Measurements from ENCODE around the gene ATP8B1.
"Not testable (repeated sequence)": the region's sequence is repeated elsewhere in the genome, so short reads cannot be mapped to it uniquely, and the experiment has no call there.

The ATP8B1 gene

DNA sequence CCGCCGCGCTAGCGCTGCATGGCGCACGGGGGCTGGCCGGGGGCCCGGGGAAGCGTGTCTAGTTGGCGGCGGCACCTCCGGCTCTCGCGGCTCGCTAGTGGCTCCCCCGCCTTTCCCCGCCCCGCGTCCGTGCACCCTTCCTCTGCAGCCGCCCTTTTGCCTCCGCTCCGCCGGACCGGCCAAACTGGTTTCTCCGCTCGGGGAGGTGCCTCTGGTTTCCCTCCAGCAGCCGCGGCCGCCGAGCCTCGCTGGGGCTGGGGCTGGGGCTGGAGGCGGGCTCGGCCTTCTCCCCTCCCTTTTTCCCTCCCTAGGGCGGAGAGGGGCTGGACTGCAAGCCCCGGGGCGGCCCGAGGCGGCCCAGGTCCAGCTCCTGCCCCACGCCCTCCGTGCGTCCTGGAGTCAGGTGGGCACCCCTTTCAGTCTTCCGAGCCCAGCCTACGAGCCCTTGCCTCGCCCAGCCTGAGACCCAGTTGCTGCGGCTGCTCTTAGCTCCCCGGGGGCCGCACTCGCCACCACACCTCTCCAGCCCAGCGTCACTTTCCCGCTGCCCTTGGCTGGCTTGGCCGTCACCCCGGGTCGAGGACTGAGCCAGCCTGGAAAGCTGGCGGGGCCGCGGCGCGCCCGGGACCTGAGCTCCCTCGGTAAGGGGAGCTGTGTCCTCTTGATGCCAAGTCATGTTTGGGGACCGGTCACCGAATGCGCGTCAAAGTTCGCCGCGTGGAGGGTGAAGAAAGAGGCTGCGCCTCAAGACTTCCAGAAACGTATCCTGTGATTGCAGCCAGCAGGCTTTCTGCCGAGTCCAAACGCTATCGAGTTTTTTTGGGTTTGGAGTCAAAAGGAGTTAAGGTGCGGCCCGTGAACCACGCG lies at the start of gene ATP8B1:
Gene ATP8B1, minus strand, starts transcription at position 213 of the 867 bp plus-strand sequence. CDS start 71,508 bp downstream, outside the sequence.
- DNase-seq (ENCODE audit: low read depth): no peak

DNA sequence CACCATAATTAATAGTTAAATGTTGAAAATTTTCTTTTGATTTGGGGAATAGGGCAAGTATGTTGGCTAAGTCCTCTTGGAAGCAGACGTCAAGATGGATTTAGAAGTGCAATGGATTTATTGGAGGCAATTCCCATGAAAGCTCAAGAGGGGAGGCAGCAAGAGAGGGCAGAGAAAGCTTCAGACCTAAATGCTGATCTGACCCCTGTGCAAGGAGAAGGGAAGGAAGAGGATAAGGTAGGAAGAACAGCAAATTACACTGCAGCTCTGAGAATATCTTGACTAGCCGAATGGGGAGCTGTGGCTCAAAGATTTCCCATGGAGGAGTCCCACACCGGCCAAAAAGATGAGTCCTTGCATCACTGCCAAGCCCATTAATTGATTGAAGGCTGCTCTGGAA lies 46.9 kb upstream of the ATP8B1 start:
- no peak for DNase-seq (ENCODE audit: low read depth)

DNA sequence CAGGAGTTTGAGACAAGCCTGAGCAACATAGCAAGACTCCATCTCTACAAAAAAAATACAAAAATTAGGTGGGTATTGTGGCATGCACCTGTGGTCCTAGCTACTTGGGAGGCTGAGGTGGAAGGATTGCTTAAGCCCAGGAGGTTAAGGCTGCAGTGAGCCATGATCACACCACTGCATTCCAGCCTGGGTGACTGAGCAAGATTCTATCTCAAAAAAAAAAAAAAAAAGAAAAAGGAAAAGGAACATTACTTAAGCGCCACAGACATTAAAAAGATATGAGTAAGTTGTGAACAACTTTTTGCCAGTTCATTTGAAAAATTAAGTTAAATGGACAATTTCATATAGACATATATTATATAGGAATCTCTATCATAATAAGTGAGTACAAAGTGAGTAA lies 45.3 kb upstream of the ATP8B1 start:
- not testable (repeated sequence) for DNase-seq (ENCODE audit: low read depth)

DNA sequence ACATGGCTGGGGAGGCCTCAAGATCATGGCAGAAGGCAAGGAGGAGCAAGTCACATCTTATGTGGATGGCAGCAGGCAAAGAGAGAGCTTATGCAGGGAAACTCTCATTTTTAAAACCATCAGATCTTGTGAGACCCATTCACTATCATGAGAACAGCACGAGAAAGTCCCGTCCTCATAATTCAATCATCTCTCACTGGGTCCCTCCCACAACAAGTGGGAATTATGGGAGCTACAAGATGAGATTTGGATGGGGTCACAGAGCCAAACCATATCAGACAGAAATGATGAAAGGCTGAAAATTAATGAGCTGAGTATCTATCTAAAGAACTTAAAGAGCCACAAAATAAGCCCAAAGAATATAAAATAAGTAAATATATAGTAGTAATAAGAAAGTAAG lies 44.3 kb upstream of the ATP8B1 start:
- not testable (repeated sequence) for DNase-seq (ENCODE audit: low read depth)

DNA sequence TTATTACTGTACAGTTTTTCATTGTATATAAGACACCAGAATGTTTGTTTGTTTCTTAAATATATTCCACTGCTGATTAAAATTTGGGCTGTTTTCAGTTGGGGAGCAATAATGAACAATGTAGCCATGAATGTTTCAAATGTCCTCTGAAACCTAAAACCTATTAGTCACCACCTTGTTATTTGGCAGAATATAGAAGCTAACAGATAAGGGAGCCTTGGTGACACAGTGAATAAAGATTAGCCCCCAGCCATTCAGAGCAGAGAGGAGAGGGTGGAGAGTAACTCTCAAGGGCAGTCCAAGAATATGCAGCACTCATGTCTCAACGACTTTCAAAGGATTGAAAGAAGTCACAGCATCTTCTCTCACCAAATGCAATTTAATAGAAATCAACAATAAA lies 43.1 kb upstream of the ATP8B1 start:
- no peak for DNase-seq (ENCODE audit: low read depth)

DNA sequence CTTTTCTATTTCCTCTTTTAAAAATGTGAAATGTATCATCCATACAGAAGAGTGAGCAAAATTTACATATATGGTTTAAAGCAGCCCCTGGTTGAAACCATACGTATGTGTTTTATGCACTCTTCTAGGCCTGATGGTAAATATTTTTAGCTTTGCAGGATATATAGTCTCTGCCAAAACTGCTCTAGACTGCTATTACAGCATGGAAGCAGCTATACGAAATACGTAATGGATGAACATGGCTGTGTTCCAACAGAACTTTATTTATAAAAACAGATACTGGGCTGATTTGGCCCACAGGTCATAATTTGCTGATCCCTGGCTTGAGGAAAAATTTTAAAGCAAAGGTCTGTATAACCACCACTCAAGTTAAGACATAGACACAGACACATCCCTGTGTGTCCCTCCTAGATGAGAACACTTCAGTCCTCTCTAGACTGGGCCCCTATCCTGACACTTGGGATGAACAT lies 42.5 kb upstream of the ATP8B1 start:
- no peak for DNase-seq (ENCODE audit: low read depth)

DNA sequence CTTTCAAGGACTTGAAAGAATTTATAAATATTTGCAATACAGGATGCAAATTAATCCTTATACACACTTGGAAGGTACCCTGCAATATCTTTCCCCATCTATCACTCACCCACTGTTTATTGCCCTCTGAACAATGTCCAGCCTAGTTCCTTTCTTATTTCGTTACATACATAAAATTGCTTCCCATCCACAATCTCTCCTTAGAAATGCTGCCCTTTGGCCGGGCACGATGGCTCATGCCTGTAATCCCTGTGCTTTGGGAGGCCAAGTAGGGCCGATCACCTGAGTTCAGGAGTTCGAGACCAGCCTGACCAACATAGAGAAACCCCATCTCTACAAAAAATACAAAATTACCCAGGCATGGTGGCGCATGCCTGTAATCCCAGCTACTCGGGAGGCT lies 41.2 kb upstream of the ATP8B1 start:
- no peak for DNase-seq (ENCODE audit: low read depth)

DNA sequence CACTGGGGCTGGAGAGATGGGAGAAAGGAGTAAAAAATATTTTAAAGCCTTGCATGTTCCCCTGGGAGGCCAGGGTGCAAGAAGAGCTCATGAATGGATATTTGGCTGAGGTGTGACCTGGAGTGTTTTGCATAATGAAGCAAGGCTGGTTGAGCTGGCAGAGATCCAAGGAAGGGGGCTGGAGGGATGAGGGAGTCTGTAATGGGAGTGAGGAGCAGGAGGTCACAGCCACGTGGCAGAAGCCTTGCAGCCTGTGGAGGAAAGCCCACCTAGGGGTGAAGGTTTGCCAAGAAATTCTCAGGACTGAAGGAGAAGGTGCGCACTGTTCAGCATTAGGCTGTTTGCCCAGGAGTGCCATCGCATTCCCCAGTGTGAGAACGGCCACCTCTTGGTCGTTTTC lies 40.3 kb upstream of the ATP8B1 start:
- DNase-seq (ENCODE audit: low read depth): no peak

DNA sequence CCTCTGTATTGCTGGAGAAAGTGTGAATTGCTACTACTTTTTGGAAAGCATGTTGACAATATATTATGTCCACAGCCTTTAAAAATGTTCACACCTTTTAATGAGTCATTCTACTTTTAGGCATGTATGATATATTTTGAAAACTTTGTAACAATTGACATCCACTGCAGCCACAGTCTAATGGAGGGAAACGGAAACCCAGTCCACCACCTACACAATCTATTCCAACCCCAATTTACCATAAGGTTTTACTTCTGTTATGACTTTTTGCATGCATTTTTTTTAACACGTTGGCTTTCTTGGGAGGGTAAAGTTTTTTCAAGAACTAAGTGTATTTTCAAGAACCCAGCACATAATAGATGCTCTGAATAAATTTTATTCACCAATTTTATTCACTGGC lies 38.5 kb upstream of the ATP8B1 start:
- DNase-seq (ENCODE audit: low read depth): no peak

DNA sequence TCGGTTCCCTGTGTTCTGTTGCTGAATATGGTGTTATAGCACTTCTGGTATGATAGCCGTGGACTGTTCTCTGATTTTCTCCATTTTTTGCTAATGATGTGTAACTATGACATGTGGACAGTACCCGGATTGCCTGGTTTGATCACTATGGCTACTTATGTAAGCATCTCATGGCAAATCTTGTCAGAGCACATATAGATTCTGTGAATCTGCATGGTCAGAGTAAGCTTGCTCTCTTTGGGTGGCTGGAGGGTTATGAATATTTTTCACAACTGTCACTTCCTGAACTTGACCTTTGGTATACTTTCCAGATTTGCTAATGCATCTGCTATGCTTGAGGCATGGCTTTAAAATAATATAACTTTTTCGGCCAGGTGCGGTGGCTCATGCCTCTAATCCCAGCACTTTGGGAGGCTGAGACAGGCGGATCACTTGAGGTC lies 36.8 kb upstream of the ATP8B1 start:
- DNase-seq (ENCODE audit: low read depth): peak; percentile 17

DNA sequence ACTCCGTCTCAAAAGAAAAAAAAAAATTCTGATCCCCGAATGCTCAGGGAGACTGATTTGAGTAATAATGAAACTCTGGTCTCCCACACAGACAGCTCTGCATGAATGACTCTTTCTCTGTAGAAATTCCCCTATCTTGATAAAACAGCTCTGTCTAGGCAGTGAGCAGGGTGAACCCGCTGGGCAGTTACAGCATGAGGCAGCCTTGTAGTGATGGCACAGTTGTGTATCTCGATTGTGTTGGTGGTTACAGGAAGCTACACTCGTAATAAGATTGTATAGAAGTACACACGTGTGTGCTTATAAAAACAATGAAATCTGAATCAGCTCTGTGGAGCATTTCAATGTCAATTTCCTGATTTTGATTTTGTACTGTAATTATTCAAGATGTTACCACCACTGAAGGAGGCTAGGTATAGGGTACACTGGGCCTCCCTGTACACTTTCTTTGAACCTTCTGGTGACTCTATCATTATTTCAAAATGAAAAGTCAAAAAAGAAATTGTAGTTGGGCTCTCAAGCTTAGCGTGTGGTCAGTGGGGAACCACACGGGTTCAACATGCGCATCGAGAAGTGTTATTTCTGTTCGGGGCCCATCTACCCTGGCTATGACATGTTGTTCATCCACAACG lies 34.9 kb upstream of the ATP8B1 start:
- DNase-seq (ENCODE audit: low read depth): no peak

DNA sequence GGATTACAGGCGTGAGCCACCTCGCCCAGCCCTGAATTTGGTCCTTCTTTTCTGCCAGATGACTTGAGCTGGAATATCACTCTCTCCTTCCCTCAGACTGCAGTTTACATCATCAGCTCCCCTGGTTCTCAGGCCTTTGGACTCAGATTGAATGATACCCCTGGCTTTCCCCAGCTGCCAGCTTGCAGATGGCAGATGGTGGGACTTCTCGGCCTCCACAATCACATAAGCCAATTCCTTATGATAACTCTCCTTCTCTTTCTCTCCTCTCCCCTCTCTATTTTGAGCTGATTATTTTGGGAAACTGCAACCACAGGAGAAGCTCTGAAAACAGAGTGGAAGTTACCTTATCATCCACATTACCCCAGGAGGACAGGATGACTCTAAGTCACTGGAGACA lies 33.4 kb upstream of the ATP8B1 start:
- no peak for DNase-seq (ENCODE audit: low read depth)

DNA sequence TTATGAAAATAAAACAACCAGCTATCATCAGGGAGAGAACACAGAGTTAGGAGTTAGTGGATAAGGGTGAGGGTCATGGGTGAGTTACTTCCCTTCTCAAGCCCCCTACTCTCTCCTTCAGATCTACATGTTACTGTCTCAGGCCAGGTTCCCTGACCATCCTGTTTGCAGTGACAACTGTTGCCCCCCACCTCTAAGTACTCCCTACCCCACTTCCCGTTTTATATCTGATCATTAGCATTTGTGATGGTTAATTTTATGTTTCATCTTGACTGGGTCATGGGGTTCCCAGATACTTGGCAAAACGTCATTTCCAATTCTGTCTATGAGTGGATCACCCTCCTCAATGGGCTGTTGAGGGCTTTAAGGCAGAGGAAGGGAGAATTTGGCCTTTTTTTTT lies 32.8 kb upstream of the ATP8B1 start:
- no peak for DNase-seq (ENCODE audit: low read depth)

DNA sequence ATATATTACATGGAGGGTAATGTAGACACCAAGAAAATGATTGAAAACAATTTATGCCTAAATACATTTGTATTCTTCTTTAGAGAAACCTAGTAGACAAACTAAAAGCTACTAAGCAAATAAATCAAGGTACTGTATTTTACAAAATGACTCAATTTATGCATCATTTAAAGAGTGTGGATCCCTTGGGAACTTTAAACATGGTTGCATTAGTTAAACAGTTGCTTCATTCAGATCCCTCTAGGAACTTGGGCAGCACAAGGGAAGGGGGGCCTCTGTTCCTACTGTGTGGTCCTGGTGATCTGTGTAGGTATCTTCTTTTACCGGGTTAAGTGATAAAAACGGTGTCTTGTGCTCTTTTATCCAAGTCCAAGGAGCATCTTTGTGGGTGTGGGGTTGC lies 31.5 kb upstream of the ATP8B1 start:
- DNase-seq (ENCODE audit: low read depth): no peak

DNA sequence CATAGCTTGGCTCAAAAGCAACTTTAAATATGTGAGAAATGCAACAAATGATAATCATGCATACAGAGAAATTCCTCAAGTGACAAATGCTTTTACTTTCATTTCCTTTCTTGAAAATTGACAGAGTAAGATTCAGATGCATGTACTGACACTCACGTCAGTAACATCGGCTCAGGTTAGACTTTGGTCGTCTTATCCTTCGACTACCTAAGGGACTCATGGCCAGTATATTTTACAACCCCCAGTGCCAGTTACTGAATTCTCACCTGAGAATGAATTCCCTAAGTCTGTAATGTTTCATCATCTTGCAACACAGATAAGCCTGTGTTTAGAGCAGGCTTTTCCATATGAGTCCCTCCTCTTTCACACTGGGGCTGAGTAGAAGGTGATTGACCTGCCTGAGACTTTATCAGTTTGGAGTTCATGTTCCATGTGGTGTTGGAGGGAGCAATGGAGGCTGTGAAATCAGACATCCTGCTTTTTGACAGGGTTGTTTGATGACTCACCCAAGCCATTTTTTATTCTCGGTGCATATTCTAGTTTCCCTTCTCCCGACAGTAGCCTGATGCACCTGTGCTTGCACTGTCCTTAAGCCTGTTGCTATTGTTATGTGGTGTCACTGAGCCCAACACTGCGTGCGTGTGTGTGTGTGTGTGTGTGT lies 30.5 kb upstream of the ATP8B1 start:
- DNase-seq (ENCODE audit: low read depth): no peak

DNA sequence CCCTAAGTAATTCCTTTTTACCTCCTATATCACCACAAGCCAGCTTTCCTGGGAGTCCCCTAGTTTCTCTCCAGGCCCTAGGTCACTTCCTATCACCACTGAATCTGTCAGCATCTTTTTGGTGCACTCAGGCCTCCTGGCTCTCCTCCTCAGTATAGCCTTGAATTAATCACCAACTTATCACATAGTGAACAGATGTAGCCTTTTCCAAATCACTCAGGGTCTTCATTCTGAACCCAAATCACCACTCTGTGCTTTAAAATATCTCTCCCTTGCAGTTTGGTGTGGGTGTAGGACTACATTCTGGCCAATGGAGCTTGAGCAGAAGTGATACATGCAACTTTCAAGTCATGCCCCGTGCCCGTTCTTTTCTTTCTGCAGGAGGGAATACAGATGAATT lies 29.6 kb upstream of the ATP8B1 start:
- DNase-seq (ENCODE audit: low read depth): no peak

DNA sequence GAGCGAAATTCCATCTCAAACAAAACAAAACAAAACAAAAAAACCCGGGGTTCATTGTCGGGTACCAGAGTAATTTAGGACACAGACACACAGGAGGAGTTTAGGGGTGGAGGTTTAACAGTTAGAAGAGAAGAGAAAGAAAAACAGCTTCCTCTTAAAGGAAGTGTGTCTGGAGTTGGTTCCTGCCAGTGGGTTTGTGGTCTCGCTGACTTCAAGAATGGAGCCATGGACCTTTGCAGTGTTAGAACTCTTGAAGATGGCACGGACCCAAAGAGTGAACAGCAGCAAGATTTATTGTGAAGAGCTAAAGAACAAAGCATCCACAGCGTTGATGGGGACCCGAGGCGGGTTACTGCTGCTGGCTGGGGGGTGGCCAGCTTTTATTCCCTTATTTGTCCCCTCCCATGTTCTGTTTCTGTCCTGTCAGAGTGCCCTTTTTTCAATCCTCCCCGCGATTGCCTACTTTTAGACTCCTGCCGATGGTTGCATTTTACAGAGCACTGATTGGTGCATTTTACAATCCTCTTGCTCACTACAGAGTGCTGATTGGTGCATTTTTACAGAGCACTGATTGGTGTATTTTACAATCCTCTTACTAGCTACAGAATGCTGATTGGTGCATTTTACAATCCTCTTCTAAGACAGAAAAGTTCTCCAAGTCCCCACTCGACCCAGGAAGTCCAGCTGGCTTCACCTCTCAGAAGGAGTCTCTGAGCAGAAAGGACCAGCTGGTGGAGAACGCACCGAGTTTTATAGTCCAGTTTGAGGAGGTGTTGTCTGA lies 28.7 kb upstream of the ATP8B1 start:
- DNase-seq (ENCODE audit: low read depth): no peak

DNA sequence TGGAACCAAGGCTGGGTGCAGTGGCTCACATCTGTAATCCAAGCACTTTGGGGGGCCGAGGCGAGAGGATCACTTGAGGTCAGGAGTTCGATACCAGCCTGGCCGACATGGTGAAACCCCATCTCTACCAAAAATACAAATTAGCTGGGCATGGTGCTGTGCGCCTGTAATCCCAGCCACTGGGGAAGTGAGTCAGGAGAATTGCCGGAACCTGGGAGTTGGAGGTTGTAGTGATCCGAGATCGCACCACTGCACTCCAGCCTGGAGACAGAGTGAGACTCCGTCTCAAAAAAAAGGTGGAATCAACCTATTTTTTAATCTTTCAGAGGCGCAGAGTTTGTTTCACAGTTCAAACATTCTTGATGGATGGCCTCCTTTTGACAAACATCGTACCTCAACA lies 24.5 kb upstream of the ATP8B1 start:
- DNase-seq (ENCODE audit: low read depth): no peak

DNA sequence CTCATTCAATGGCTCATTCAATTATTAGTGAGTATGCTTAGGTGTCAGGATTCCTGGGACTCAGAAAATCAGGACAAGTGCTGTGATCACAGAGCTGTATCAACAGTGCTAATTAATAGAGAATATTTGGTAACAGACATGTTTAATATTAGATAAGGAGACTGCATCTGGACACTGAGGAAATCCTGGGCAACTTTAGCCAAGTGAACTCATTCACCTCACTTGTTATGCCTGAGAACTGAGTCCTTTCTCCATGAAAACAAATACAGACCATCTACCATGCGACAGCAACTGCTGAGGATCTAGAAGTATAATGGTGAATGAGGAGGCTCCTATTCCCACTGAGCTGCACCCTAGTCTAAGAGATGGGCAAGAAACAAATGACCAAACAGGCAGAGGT lies 23.1 kb upstream of the ATP8B1 start:
- DNase-seq (ENCODE audit: low read depth): no peak

DNA sequence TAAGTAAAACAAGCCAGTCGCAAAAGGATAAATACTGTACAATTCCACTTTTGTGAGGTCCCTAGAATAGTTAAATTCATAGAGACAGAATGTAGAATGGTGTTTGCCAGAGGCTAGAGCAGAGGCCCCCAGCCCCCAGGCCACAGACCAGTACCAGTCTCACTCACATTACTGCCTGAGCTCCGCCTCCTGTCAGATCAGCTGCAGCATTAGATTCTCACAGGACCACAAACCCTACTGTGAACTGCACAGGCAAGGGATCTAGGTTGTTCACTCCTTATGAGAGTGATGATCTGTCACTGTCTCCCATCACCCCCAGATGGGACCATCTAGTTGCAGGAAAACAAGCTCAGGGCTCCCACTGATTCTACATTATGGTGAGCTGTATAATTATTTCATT lies 17.5 kb upstream of the ATP8B1 start:
- DNase-seq (ENCODE audit: low read depth): not testable (repeated sequence)

DNA sequence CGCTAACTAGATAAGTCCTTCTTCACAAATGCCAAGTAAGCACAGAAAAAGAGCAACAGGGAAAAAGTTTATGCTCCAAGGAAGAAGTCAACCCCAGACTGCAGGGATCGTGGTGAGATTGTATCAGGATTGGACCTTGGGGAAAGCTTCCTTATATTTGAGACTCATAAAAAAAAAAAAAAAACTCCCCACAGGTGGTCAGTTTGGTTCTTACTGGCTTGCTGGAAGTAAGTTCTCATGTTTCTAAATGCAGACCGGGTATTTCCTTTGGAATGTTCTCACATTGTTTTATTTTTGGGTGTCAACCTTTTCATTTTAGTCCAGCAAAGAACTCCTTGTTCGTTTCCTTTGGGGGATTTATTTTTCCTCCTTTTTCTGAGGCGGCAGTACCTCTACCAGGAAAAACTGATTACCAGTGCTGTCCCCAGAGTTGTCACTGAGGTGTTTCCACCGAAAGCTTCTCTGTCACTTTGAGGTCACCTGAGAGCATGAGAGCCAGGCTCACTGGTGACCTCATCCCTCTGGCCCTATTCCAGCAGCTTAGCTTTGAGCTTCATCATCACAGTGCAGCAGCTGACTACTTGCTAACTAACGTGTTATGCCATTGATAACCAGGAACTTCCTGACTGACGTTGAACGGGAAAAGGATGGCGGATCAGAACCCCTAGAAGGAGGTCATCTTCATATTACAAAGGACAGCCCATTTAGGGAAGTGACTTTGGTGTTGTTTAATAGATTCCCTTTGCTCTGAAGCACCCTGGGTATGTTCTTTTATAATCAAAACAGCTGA lies 16.8 kb upstream of the ATP8B1 start:
- DNase-seq (ENCODE audit: low read depth): no peak
